ENCODE data around the gene RCN1.
"Not testable (repeated sequence)": the region's sequence is repeated elsewhere in the genome, so short reads cannot be mapped to it uniquely, and the experiment has no call there.

The RCN1 gene

GRCh38 chr11:32113200-32113919, 22.5 kb downstream of the RCN1 start:
- DNase-seq (ENCODE audit: low read depth in 2 of 2) = no peak

- DNase-seq (ENCODE audit: low read depth in 2 of 2) = no peak
Observed at GRCh38 chr11:32113920-32114203, 23.0 kb downstream of the RCN1 start.

- DNase-seq (ENCODE audit: low read depth in 2 of 2) = no peak
Observed at GRCh38 chr11:32115446-32115845, 24.6 kb downstream of the RCN1 start.

- no peak for DNase-seq (ENCODE audit: low read depth in 2 of 2)
Observed at GRCh38 chr11:32116668-32117067, 25.8 kb downstream of the RCN1 start.

- DNase-seq (ENCODE audit: low read depth in 2 of 2) = no peak
Observed at GRCh38 chr11:32118025-32118974, 27.4 kb downstream of the RCN1 start.

GRCh38 chr11:32119139-32119538, 28.3 kb downstream of the RCN1 start:
- DNase-seq (ENCODE audit: low read depth in 2 of 2) = not testable (repeated sequence)

GRCh38 chr11:32121012-32121411, 30.1 kb downstream of the RCN1 start:
- DNase-seq (ENCODE audit: low read depth in 2 of 2) = no peak

- DNase-seq (ENCODE audit: low read depth in 2 of 2) = no peak
Observed at GRCh38 chr11:32122200-32122599, 31.3 kb downstream of the RCN1 start.

GRCh38 chr11:32131321-32131720, 40.4 kb downstream of the RCN1 start:
- DNase-seq (ENCODE audit: low read depth in 2 of 2) = no peak

GRCh38 chr11:32136657-32137056, 45.8 kb downstream of the RCN1 start:
- no peak for DNase-seq (ENCODE audit: low read depth in 2 of 2)

GRCh38 chr11:32137263-32137662, 46.4 kb downstream of the RCN1 start:
- DNase-seq (ENCODE audit: low read depth in 2 of 2) = no peak

- DNase-seq (ENCODE audit: low read depth in 2 of 2) = no peak
Observed at GRCh38 chr11:32137869-32138268, 47.0 kb downstream of the RCN1 start.

- no peak for DNase-seq (ENCODE audit: low read depth in 2 of 2)
Observed at GRCh38 chr11:32138902-32139301, 48.0 kb downstream of the RCN1 start.

GRCh38 chr11:32139896-32140520, 49.1 kb downstream of the RCN1 start:
- no peak for DNase-seq (ENCODE audit: low read depth in 2 of 2)

GRCh38 chr11:32141745-32142546, 51.1 kb downstream of the RCN1 start:
- DNase-seq (ENCODE audit: low read depth in 2 of 2) = no peak

- no peak for DNase-seq (ENCODE audit: low read depth in 2 of 2)
Observed at GRCh38 chr11:32143378-32143777, 52.5 kb downstream of the RCN1 start.

GRCh38 chr11:32145282-32145681, 54.4 kb downstream of the RCN1 start:
- no peak for DNase-seq (ENCODE audit: low read depth in 2 of 2)

GRCh38 chr11:32148895-32149294, 58.0 kb downstream of the RCN1 start:
- no peak for DNase-seq (ENCODE audit: low read depth in 2 of 2)

GRCh38 chr11:32149748-32150147, 58.9 kb downstream of the RCN1 start:
- DNase-seq (ENCODE audit: low read depth in 2 of 2) = no peak

- DNase-seq (ENCODE audit: low read depth in 2 of 2) = no peak
Observed at GRCh38 chr11:32151027-32151426, 60.2 kb downstream of the RCN1 start.

GRCh38 chr11:32152216-32152615, 61.3 kb downstream of the RCN1 start:
- no peak for DNase-seq (ENCODE audit: low read depth in 2 of 2)

- no peak for DNase-seq (ENCODE audit: low read depth in 2 of 2)
Observed at GRCh38 chr11:32152821-32153220, 61.9 kb downstream of the RCN1 start.
